GM12878 (cell line): ENCODE measurements around the gene GSAP. TPM values are rescaled to one million over a fixed set of nuclear protein-coding genes. Genes with fewer than 3 reads are reported as not detected.

Experiments
- MEF2A ChIP-seq: IDR thresholded peaks from 2 replicates; pipeline ENCODE4 v1.6.1; 2011; ENCODE audit warnings: low read depth, mild to moderate bottlenecking, low read length, moderate library complexity; ENCODE audit not compliant: insufficient read depth
- MTA2 ChIP-seq: fragments of 450-650 bp; IDR thresholded peaks from 2 replicates; pipeline ENCODE4 v1.6.1; 2016; ENCODE audit warnings: low read depth, mild to moderate bottlenecking, moderate library complexity
- TCF7 ChIP-seq: IDR thresholded peaks from 2 replicates; pipeline ENCODE4 v1.6.1; 2014; ENCODE audit warnings: antibody characterized with exemption, borderline replicate concordance
- polyA plus RNA-seq, 11 experiments: library from polyadenylated mRNA; depleted of rRNA in 4 of 11; unstranded in 6 of 11; stranded (reverse) in 5 of 11; fragments of >200 nt; fragmentation: Nextera tagmentation in 4 of 11; fragmentation: Illumina TruSeq in 1 of 11; extraction: Ambion mirVana in 4 of 11; extraction: Trizol in 1 of 11; gene quantifications; 1 replicate in 1 of 11; 2 replicates in 10 of 11; pipeline versions ENCODE4 v1.2.1 to v1.2.3, GENCODE V29; 2011 to 2016; ENCODE audit warnings: inconsistent platforms in 2 of 11, missing spikeins in 2 of 11, low read depth in 1 of 11
- total RNA-seq, 4 experiments: library from RNA; depleted of rRNA in 3 of 4; stranded (reverse); fragments of >200 nt in 3 of 4; fragmentation: Illumina TruSeq in 1 of 4; extraction: Trizol in 1 of 4; gene quantifications; 2 replicates each; pipeline versions ENCODE4 v1.2.1 to v1.2.3, GENCODE V29; 2013 to 2021
- TF ChIP-seq, protein P1 (sequence below): IDR thresholded peaks from 2 replicates; pipeline ENCODE4 v1.6.1; 2012; ENCODE audit warnings: low read depth, low read length, improper control_type of control experiment
- TF ChIP-seq, protein P2 (sequence below): fragments of 450-650 bp; formaldehyde crosslinking; IDR thresholded peaks from 2 replicates; pipeline ENCODE4 v1.5.0; 2022; ENCODE audit warnings: mild to moderate bottlenecking, missing genetic modification characterization
- TF ChIP-seq, protein P3 (sequence below): fragments of 450-650 bp; IDR thresholded peaks from 2 replicates; pipeline ENCODE4 v1.6.1; 2017; ENCODE audit warnings: antibody characterized with exemption, mild to moderate bottlenecking, moderate library complexity

Gene GSAP
- total and polyA plus RNA-seq, 10 of the 15 experiments (the other 5 are each of a cell fraction or from before 2014, with no cell fraction given) = 6.6 to 38.1 (median 21.8) TPM

DNA sequence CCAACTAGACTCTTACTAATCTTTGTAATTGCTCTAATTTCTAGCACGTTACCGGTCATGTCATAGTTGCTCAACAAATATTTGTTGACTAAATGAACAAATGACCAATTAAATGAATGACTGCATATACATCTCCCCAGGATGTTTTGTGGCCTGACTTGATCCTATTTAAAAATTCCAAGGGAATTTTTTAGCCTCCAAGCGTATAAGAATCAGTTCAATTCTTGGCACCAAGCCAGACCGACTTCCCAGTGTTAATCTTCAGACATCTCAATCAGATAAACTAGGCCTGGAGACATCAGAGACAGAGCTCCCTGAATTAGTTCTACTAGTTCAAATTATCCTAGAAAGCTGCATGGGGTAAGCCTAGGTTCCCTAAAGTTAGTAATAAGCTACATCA lies 96.0 kb downstream of the GSAP start (continued):
- TF ChIP-seq, protein P1, sequence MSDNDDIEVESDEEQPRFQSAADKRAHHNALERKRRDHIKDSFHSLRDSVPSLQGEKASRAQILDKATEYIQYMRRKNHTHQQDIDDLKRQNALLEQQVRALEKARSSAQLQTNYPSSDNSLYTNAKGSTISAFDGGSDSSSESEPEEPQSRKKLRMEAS = no peak
- no peak for TF ChIP-seq TCF7
- TF ChIP-seq MTA2 = no peak
- TF ChIP-seq, protein P2, sequence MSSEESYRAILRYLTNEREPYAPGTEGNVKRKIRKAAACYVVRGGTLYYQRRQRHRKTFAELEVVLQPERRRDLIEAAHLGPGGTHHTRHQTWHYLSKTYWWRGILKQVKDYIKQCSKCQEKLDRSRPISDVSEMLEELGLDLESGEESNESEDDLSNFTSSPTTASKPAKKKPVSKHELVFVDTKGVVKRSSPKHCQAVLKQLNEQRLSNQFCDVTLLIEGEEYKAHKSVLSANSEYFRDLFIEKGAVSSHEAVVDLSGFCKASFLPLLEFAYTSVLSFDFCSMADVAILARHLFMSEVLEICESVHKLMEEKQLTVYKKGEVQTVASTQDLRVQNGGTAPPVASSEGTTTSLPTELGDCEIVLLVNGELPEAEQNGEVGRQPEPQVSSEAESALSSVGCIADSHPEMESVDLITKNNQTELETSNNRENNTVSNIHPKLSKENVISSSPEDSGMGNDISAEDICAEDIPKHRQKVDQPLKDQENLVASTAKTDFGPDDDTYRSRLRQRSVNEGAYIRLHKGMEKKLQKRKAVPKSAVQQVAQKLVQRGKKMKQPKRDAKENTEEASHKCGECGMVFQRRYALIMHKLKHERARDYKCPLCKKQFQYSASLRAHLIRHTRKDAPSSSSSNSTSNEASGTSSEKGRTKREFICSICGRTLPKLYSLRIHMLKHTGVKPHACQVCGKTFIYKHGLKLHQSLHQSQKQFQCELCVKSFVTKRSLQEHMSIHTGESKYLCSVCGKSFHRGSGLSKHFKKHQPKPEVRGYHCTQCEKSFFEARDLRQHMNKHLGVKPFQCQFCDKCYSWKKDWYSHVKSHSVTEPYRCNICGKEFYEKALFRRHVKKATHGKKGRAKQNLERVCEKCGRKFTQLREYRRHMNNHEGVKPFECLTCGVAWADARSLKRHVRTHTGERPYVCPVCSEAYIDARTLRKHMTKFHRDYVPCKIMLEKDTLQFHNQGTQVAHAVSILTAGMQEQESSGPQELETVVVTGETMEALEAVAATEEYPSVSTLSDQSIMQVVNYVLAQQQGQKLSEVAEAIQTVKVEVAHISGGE (CRISPR knock-in tag) = no peak
- TF ChIP-seq, protein P3, sequence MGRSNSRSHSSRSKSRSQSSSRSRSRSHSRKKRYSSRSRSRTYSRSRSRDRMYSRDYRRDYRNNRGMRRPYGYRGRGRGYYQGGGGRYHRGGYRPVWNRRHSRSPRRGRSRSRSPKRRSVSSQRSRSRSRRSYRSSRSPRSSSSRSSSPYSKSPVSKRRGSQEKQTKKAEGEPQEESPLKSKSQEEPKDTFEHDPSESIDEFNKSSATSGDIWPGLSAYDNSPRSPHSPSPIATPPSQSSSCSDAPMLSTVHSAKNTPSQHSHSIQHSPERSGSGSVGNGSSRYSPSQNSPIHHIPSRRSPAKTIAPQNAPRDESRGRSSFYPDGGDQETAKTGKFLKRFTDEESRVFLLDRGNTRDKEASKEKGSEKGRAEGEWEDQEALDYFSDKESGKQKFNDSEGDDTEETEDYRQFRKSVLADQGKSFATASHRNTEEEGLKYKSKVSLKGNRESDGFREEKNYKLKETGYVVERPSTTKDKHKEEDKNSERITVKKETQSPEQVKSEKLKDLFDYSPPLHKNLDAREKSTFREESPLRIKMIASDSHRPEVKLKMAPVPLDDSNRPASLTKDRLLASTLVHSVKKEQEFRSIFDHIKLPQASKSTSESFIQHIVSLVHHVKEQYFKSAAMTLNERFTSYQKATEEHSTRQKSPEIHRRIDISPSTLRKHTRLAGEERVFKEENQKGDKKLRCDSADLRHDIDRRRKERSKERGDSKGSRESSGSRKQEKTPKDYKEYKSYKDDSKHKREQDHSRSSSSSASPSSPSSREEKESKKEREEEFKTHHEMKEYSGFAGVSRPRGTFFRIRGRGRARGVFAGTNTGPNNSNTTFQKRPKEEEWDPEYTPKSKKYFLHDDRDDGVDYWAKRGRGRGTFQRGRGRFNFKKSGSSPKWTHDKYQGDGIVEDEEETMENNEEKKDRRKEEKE = no peak
- no peak for TF ChIP-seq MEF2A
